Skin epidermis (tissue), 12 donors: ENCODE measurements around the gene GDF11.
A peak's percentile ranks its signal among the peaks of the same experiment; 100 is the strongest.

Experiments used
- H3K27ac ChIP-seq, 21 experiments: fragments of 200-600 bp; sonication (generic) in 11 of 21; one replicate each; pipeline ENCODE4 v1.5.0; 2020; ENCODE audit warnings: mild to moderate bottlenecking in 3 of 21, inconsistent platforms in 2 of 21, moderate library complexity in 2 of 21
- H3K4me3 ChIP-seq, 7 experiments: fragments of 200-600 bp; sonication (generic) in 2 of 7; one replicate each; pipeline ENCODE4 v1.5.0; 2020; ENCODE audit warnings: inconsistent platforms in 2 of 7, mild to moderate bottlenecking in 2 of 7, moderate library complexity in 1 of 7

The GDF11 gene

DNA sequence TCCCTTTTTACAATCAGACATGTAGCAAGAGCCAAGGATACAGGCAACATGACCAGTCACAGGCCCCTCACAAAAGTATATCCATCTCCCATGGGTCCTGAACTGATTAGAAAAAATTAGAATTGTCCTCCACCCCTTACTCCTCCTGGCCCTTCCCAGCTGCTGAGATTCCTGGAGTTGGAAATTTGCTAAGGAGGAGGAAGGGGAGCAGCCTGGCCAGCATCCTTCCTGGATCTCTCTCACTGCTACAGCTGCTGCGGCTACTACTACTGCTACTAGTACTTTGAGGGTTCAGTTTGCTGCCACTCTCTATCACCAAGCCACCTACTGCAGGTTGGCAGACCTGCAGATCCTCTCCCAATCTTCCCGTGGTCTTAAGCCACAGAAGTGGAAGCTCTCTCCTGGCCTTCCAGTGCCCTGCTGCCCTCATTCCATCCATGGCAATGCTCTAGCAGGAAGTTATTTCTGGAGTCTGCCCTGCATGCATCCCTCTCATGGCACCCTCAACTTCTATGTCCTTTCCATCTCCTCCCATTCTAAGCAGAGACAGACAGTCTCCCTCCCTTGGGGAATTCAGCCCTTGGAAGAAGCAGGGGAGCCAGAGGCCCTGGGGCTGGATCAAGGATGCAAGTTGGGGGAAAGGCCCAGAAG, 36.2 kb upstream of the GDF11 start:
- Histone ChIP-seq H3K27ac (peak overlapping the region in 4 of 21 experiments; percentile 3 to 47 (median 24)), H3K4me3 (peak overlapping the region; percentile 23 to 55 (median 37))

- Histone ChIP-seq H3K4me3 (peak overlapping the region; percentile 23 to 55 (median 37)), H3K27ac (peak overlapping the region in 7 of 21 experiments; percentile 5 to 60 (median 46))
Observed at GRCh38 chr12:55707219-55707671, 35.7 kb upstream of the GDF11 start.

DNA sequence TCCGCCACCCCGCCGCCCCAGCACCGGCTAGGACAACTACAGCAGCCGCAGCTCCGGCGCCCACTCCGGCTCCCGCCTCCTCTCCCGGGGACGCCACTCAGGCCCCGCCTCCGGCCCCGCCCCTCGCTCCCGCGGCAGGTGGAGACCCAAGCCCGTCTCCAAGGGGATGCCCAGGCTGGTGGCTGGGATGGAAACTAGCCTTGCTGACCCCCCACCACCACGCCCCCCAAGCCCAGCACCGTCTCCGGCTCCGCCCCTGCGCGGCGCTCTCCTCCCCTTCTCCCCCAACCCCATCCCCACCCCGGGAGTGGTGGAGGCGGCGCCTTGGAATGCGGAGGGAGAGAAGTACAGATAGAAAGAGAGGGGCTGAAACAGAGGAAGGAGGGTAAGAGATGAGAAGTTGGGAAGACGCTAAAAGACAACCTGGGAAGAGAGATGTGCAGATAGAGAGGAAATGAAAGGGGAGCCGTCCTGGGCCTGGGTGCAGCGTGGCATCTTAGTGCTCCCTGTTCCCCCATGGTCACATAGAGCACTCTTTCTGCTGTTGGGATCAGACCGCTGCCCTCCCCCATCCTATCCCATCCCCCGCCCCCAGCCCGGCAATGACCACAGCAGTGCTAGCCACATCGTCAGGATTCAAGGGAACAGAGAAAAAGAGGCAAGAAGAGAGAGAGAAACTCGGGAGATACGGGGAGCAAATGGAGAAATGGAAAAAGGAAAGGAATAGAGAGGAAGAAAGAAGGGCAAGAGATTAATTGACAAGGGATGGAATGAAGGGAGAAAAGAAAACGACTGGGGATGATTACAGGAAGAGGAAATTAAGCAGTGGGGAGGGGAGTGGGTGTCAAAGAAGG, 34.9 kb upstream of the GDF11 start, which contains the start of gene ITGA7:
ITGA7 (minus strand) TSS at position 64 of the 854 bp plus-strand sequence. CDS start 222 bp downstream, outside the sequence.
- Histone ChIP-seq H3K4me3 (peak within 1 kb of the TSS; percentile 23 to 55 (median 37)), H3K27ac (peak within 1 kb of the TSS in 10 of 21 experiments; percentile 3 to 62 (median 44))

DNA sequence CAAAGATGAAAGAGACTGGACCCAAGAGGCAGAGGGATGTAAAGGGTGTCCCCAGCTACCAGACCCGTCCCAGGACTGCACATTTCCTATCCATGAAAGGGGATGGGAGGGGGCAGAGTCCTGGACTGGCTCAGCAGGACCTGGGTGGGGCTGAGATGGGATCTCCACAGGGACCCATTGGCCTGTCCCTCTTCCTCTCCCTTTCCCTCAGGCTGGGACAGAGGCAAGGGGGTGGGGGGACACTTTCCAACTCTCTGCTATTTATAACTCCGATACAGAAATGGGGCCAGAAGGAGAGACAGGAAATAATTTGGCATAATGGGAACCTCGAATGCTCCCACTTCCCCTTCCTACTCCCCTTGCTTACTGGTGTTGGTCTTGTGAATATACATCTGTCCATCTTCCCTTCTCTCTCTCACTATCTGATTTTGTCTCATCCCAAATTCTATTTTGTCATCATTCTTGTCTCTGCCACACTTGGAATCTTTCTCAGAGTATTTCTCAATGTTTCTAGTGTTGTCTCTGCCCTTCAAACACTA, 34.2 kb upstream of the GDF11 start:
- no peak overlapping the region for H3K4me3 ChIP-seq
- H3K27ac ChIP-seq, result peak overlapping the region in 3 of 21 experiments; percentile 42 to 62 (median 54)

DNA sequence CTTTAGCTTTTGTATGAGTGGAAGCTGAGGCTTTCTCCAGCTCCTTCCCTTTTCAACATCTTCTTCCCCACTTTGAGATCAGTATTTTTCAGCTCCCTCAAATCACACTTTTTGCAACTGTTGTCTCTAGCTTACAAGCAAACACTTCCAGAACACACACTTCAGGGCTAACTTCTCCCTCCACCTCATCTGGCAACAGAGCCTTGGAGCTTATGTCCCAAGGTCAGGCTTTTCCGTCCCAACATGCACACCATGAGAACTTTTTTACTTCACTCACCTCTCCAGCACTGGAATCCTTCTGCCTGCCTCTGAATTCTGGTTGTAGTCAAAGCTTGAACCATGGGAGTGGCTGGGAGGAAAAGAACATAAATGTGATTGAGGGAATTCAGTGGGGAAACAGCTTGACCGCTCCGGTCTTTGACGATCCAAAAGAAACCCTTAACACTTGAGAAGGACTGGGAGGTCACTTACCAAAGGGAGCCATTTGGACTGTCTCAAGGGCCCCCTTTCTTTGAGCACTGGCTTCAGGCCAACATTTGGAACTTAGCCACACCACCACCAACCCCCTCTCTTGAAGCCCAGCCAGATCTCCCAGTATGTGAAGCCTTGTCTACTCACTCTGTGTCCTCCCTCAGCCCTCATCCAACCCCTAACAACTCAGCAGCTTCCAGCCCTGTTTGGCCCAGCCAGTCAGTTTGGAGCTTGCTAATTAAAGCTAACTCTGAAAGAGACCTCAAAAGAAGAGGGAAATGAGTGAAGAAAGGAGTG, 31.0 kb upstream of the GDF11 start:
- H3K27ac ChIP-seq, result peak overlapping the region in 3 of 21 experiments; percentile 8 to 41 (median 36)
- peak overlapping the region in 1 of 7 experiments; percentile 2 for H3K4me3 ChIP-seq

GRCh38 chr12:55712700-55713415, 30.1 kb upstream of the GDF11 start:
- Histone ChIP-seq H3K4me3 (no peak overlapping the region), H3K27ac (peak overlapping the region in 2 of 21 experiments; percentile 16 to 20)

DNA sequence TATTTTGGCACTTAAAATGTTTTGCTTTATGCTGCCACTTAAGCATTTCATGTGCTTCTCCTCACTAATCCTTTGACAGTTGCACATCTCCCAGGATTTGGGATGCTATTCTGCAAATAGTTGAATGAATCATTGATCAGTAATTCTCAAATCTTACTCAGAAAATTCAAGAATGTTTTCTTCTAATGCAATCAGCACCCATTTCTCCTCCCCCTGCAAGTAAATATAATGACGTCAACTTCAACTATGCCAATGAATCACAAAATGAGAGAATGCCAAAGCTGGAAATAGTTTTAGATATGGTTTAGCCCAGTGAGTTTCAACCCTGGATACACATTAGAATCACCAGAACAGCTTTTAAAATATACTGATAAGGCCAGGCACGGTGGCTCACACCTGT, 29.2 kb upstream of the GDF11 start:
- Histone ChIP-seq H3K27ac (no peak overlapping the region), H3K4me3 (no peak overlapping the region)

- H3K4me3 ChIP-seq, result peak overlapping the region in 6 of 7 experiments; percentile 53 to 81 (median 69)
- H3K27ac ChIP-seq, result peak overlapping the region in 19 of 21 experiments; percentile 77 to 96 (median 92)
Observed at GRCh38 chr12:55715169-55715764, 27.7 kb upstream of the GDF11 start.

- H3K4me3 ChIP-seq, result peak within 1 kb of the TSS; percentile 53 to 81 (median 67)
- H3K27ac ChIP-seq, result peak within 1 kb of the TSS; percentile 66 to 96 (median 91)
Observed at GRCh38 chr12:55715833-55716581, 26.9 kb upstream of the GDF11 start, which contains the start of gene BLOC1S1. Gene BLOC1S1 (plus strand): TSS chr12:55716046. CDS start chr12:55716052, 6 bp downstream.

- peak overlapping the region; percentile 53 to 81 (median 67) for H3K4me3 ChIP-seq
- peak overlapping the region; percentile 66 to 96 (median 91) for H3K27ac ChIP-seq
Observed at GRCh38 chr12:55716582-55716957, 26.4 kb upstream of the GDF11 start.

DNA sequence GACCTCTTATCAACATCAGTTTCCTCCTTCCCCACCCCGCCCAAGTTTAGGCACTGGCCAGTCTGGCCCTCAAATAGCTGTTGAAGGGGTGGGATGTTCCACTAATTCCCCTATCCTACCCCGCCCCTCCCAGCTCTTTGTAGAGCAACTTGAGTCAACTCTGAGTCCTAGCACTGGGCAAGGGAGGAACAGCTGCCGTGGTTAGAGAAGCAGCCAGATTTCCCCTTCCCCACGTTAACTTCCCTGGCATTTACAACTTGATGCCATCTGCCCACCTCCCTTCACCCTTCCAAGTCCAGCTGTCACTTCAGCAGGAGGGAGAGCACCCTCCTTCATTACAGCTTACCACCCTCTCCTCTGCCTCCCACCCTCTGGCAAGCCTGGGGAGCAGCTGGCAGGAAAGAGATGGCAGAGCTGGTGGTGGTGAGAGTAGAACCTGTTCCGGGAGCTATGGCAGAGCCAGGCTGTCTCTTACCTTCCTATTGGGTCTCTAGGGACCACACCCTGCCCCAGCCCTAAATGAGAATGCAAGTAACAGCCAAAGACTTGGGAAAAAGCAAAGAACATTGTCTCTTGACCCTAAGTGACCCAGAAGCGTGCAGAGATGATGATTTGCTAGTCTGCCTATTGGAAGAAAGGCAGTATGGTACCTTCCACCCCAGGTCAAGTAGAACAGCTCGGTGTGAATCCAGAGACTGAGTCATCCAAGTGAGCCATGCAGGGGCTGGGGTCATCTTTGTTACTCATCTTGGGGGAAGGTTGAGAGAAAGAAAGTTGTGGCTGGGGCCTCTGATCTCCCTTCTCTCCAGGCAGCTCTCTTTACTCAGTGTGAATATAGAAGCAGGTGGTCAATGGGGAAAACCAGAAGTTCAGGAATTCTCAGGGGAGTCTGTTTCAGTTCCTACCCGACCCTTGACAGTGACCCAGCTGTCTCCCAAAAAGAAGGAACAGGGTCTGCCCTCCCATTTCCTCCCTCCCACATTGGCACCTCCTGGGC, 25.6 kb upstream of the GDF11 start:
- H3K27ac ChIP-seq, result peak overlapping the region in 19 of 21 experiments; percentile 77 to 96 (median 92)
- H3K4me3 ChIP-seq, result peak overlapping the region in 6 of 7 experiments; percentile 53 to 81 (median 69)

DNA sequence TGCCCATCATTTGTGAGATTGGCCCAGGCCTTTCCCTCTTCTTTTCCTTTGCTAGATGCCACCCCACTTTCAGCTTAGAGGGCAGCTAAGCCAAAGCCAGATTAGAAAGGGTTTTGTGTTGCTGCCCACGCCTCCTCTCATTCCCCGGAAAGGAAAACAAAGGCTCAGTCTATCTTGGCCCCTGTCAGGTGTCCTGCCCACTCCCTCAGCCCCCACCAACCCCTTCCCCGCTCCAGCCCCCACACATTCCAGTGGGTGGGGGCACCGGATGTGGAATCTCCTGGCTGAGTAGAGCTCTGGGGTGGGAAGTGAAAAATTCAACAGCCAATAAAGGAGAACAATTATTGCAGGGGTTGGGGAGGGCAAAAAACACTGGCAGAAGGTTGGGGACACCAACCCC, 24.9 kb upstream of the GDF11 start:
- no peak overlapping the region for H3K4me3 ChIP-seq
- peak overlapping the region in 17 of 21 experiments; percentile 24 to 96 (median 88) for H3K27ac ChIP-seq

DNA sequence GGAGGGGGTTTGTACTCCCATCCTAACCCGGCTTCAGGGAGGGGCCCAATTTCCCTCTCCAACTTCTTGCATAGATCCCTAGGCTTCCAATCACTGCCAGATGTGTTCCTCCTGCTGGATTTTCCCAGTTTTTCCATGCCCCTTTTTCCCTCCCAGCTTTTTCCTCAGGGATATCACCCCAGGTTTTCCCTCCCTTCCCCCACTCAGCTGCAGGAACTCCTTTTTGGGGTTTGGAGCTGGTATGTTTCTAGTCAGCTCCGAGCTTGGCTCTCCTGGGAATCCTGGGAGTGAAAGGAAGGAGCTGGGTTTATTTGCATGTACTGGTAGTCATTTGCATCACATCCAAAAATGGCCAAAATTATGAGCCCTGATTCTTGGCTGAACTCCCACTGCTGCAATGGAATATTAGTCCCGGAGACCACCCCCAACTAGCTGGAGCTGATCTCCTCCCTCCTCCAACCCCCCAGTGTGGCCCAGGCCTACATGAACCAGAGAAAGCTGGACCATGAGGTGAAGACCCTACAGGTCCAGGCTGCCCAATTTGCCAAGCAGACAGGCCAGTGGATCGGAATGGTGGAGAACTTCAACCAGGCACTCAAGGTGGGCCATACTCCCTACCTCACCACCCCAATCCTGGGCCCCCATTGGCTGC, 24.2 kb upstream of the GDF11 start:
- no peak overlapping the region for H3K4me3 ChIP-seq

GRCh38 chr12:55719371-55719770, 23.6 kb upstream of the GDF11 start:
- Histone ChIP-seq H3K27ac (peak overlapping the region in 16 of 21 experiments; percentile 4 to 95 (median 68)), H3K4me3 (no peak overlapping the region)

More for the DNA sequence above, 24.2 kb upstream of the GDF11 start:
- peak overlapping the region in 17 of 21 experiments; percentile 35 to 95 (median 86) for H3K27ac ChIP-seq

GRCh38 chr12:55720071-55720564, 22.8 kb upstream of the GDF11 start, which contains the start of gene RDH5:
Gene RDH5 (plus strand): TSS chr12:55720393. CDS start chr12:55721185, 792 bp downstream.
- Histone ChIP-seq H3K27ac (peak within 1 kb of the TSS in 20 of 21 experiments; percentile 5 to 95 (median 61)), H3K4me3 (peak within 1 kb of the TSS in 1 of 7 experiments; percentile 1)
